Psoas muscle (tissue), 8 donors: Measurements from ENCODE around the gene HOXD8. TPM values are rescaled to one million over a fixed set of nuclear protein-coding genes. Genes with fewer than 3 reads are reported as not detected.

Experiments
- ATAC-seq, 4 donors: fragments of 200-7000 bp; cut with Tn5 transposase; one replicate each; pipeline ENCODE4 v1.9.1; 2020; ENCODE audit warnings: moderate library complexity in 3 of 4, mild to moderate bottlenecking in 2 of 4
- DNase-seq, 2 donors: peaks; one replicate each; pipeline ENCODE4 v3.0.0-alpha.2; 2020
- H3K27ac ChIP-seq: fragments of 200-600 bp; one replicate; pipeline ENCODE4 v1.8.0; 2022
- H3K27me3 ChIP-seq, 3 donors: fragments of 200-600 bp in 1 of 3; one replicate each; pipeline versions ENCODE4 v1.6.1 to v1.8.0; 2013 to 2022; ENCODE audit warnings: low read length in 2 of 3, mild to moderate bottlenecking in 2 of 3, moderate library complexity in 1 of 3; ENCODE audit not compliant: insufficient read depth in 3 of 3
- H3K36me3 ChIP-seq, 2 donors: fragments of 200-600 bp in 1 of 2; one replicate each; pipeline versions ENCODE4 v1.6.1 to v1.8.0; 2013 to 2022; ENCODE audit warnings: low read depth in 1 of 2, mild to moderate bottlenecking in 1 of 2, moderate library complexity in 1 of 2; ENCODE audit not compliant: insufficient read depth in 1 of 2
- H3K4me1 ChIP-seq: fragments of 200-600 bp; one replicate; pipeline ENCODE4 v1.8.0; 2022
- H3K4me3 ChIP-seq: fragments of 200-600 bp; one replicate; pipeline ENCODE4 v1.8.0; 2022; ENCODE audit warnings: mild to moderate bottlenecking
- H3K9me3 ChIP-seq: fragments of 200-600 bp; one replicate; pipeline ENCODE4 v1.8.0; 2022
- WGBS, 3 donors: extraction: QIAGEN DNeasy Blood & Tissue Kit; methylation state at CpG; one replicate each; pipeline versions ENCODE4 v1.1.6 to v1.1.7; 2013; 5-methylcytosine and 5-hydroxymethylcytosine counted together
- intact Hi-C, 2 donors: fragments of 100-400 bp; cut with DNase I; formaldehyde crosslinking; loops; one replicate each; pipeline versions ENCODE4 v1.11.0 to v1.14.2; 2022
- polyA plus RNA-seq, 3 donors: library from polyadenylated mRNA; stranded (reverse); fragments of 200-250 nt; gene quantifications; one replicate each; pipeline ENCODE4 v1.2.3, GENCODE V29; 2013
- total RNA-seq, 4 donors: library from RNA; stranded (reverse); fragmentation: NEBNext Ultra II Directional in 2 of 4; extraction: Animal tissue kit (Norgen Biotek cat#: 25700) in 2 of 4; gene quantifications; one replicate each; pipeline versions ENCODE4 v1.2.1 to v1.2.4, GENCODE V29; 2021 to 2023
- TF ChIP-seq, protein P1 (sequence below): fragments of 200-600 bp; IDR thresholded peaks from one replicate; pipeline ENCODE4 v1.8.0; 2022; ENCODE audit warnings: antibody characterized with exemption
- donor health status: healthy with polysubstance abuse.
- donor health status: DM: no; HTN: no; CAD: no; lungs with moderate emphysema.
- donor health status: Bipolar disorder and iron deficiency.
- donor health status: healthy.
- donor health status: DM: yes; HTN: yes; CAD: no.
- donor health status: DM: no; HTN: no; CAD: no.
- donor health status: DM: no; HTN: no; CAD: no.
- donor health status: DM: yes; HTN: yes; CAD: no.

Gene HOXD8
- total and polyA plus RNA-seq, 7 donors: 3.3 to 52.5 (median 12.9) TPM

- no peaks in the 10 kb centered on the region for H3K36me3 ChIP-seq
- H3K4me1 ChIP-seq: peaks cover 21% of the 10 kb centered on the region
- TF ChIP-seq, protein P1, sequence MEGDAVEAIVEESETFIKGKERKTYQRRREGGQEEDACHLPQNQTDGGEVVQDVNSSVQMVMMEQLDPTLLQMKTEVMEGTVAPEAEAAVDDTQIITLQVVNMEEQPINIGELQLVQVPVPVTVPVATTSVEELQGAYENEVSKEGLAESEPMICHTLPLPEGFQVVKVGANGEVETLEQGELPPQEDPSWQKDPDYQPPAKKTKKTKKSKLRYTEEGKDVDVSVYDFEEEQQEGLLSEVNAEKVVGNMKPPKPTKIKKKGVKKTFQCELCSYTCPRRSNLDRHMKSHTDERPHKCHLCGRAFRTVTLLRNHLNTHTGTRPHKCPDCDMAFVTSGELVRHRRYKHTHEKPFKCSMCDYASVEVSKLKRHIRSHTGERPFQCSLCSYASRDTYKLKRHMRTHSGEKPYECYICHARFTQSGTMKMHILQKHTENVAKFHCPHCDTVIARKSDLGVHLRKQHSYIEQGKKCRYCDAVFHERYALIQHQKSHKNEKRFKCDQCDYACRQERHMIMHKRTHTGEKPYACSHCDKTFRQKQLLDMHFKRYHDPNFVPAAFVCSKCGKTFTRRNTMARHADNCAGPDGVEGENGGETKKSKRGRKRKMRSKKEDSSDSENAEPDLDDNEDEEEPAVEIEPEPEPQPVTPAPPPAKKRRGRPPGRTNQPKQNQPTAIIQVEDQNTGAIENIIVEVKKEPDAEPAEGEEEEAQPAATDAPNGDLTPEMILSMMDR: no peak
- no peak overlapping the region for H3K27ac ChIP-seq
- 9 to 12% (median 12%) methylated on average over 30 of the region's 30 CpGs for WGBS, 3 donors
- no peak overlapping the region for H3K4me3 ChIP-seq
- ATAC-seq: no peak
- intact Hi-C loops: loop anchor here (5.0 to 10.0 kb wide), 2 partner anchors 844 to 847 kb away; no protein-coding TSS in a partner anchor
- peaks cover 5 to 100% (median 67%) of the 10 kb centered on the region in 3 donors for H3K27me3 ChIP-seq
- DNase-seq: no peak
- no peaks in the 10 kb centered on the region for H3K9me3 ChIP-seq
Measured at GRCh38 chr2:176099159-176099727, 30.3 kb upstream of the HOXD8 start.

DNA sequence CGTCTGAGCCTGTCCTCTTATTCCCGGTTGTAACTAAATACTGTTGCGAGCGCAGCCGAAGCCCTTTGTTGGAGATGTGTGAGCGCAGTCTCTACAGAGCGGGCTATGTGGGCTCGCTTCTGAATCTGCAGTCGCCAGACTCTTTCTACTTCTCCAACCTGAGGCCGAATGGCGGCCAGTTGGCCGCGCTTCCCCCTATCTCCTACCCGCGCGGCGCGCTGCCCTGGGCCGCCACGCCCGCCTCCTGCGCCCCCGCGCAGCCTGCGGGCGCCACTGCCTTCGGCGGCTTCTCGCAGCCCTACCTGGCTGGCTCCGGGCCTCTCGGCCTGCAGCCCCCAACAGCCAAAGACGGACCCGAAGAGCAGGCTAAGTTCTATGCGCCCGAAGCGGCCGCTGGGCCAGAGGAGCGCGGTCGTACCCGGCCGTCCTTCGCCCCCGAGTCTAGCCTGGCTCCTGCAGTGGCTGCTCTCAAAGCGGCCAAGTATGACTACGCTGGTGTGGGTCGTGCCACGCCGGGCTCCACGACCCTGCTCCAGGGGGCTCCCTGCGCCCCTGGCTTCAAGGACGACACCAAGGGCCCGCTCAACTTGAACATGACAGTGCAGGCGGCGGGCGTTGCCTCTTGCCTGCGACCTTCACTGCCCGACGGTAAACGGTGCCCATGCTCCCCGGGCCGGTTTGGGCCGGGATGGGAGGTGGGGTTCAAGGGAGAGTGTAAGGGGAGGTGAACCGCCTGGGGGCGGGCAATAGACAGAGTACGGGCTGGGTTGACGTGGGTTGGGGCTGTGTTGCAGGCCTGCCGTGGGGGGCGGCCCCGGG, 29.6 kb upstream of the HOXD8 start, which contains the start of gene HOXD12:
Gene HOXD12 (plus strand): TSS at position 68 of the 819 bp plus-strand sequence. CDS start 7 bp downstream, at position 75.
- intact Hi-C loops: loop anchor here (5.0 to 10.0 kb wide), 2 partner anchors 845 to 848 kb away; no protein-coding TSS in a partner anchor
- DNase-seq (no peak), ATAC-seq (no peak)
- TF ChIP-seq, protein P1: no peak
- no peaks in the 10 kb centered on the region for H3K9me3 ChIP-seq
- peaks cover 5 to 100% (median 69%) of the 10 kb centered on the region in 3 donors for H3K27me3 ChIP-seq
- H3K4me1 ChIP-seq: peaks cover 27% of the 10 kb centered on the region
- 5 to 7% (median 5%) methylated on average over 68 to 70 of the region's 70 CpGs for WGBS, 3 donors
- H3K4me3 ChIP-seq: peak within 1 kb of the TSS; percentile 3
- H3K36me3 ChIP-seq: no peaks in the 10 kb centered on the region
- H3K27ac ChIP-seq: no peak within 1 kb of the TSS

DNA sequence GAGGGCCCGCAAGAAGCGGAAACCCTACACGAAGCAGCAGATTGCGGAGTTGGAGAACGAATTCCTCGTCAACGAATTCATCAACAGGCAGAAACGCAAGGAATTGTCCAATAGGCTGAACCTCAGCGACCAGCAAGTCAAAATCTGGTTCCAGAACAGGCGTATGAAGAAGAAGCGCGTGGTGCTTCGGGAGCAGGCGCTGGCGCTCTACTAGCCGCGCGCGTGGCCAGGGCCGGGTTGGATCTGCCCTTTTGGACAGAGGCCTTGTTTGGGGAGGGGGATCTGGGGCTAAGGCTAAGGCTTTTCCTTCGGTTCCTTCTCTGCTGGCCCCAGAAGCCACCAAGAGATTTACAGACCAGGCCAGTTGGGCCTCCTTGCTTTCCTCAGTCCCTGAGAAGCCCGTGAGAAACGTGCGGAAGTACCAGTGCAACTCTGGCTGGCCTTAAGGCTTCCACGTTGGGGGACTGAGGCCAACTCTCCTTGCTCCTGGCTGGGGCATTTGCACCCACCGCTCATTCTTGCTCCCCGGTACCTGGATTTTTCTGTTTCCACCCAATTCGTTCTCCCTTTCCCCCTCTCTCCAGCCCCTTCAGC, 28.9 kb upstream of the HOXD8 start:
- Histone ChIP-seq H3K36me3 (no peaks in the 10 kb centered on the region), H3K27ac (no peak overlapping the region), H3K9me3 (no peaks in the 10 kb centered on the region), H3K27me3 (peaks cover 3 to 100% (median 75%) of the 10 kb centered on the region in 3 donors), H3K4me1 (peaks cover 27% of the 10 kb centered on the region), H3K4me3 (no peak overlapping the region)
- intact Hi-C loops: no loop called here
- no peak for DNase-seq
- 32 to 40% (median 36%) methylated on average over 28 of the region's 28 CpGs for WGBS, 3 donors
- ATAC-seq: no peak
- TF ChIP-seq, protein P1: no peak

DNA sequence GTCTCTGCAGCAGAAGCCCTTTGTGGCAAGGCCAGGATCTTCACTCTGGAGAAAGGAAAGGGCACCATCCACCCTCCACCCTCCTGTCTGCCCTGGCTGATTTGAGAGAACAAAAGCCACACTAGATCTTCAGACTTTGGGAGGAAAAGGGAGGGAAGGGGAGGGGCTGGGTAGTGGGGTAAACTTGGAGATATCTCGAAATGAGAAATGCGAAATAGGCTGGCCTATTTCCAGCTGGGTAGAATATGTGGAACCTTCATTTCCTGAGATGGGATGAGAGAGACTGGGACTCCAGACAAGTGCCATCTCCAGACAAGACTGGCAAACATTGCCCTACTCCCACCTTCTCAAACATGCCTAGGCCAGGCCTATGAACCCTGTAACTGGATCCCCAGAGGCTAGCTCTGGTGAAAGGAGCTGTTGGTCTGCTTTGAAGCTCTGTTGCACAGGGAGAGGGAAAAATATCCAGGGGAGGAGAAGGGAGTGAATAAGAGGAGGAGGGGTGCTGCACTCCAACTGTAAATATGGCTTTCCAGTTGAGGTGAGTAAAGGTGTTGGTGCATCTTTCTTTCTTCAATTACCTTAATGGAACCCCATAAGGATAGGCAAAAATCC, 28.2 kb upstream of the HOXD8 start:
- DNase-seq (no peak), ATAC-seq (no peak)
- intact Hi-C loops: no loop called here
- Histone ChIP-seq H3K36me3 (no peaks in the 10 kb centered on the region), H3K4me1 (peaks cover 26% of the 10 kb centered on the region), H3K9me3 (no peaks in the 10 kb centered on the region), H3K27me3 (peaks cover 3 to 100% (median 81%) of the 10 kb centered on the region in 3 donors), H3K4me3 (no peak overlapping the region), H3K27ac (no peak overlapping the region)
- TF ChIP-seq, protein P1: no peak
- WGBS, 3 donors: 33 to 53% (median 50%) methylated on average over 2 of the region's 2 CpGs
